A549 treated with AZD9567 at 1 μM for 4 hours (cell line): ENCODE measurements around the gene CCNA1. TPM values are rescaled to one million over a fixed set of nuclear protein-coding genes. Genes with fewer than 3 reads are reported as not detected.

Experiments
- total RNA-seq: library from RNA; stranded (reverse); fragments of 200-300 nt; extraction: Qiagen RNA extraction; gene quantifications from 5 replicates; pipeline ENCODE4 v1.2.3, GENCODE V29; 2022; ENCODE audit not compliant: insufficient read depth

CCNA1 gene
- total RNA-seq = 0.36 to 1.2 TPM (median 0.51 TPM) in 5 replicates

DNA sequence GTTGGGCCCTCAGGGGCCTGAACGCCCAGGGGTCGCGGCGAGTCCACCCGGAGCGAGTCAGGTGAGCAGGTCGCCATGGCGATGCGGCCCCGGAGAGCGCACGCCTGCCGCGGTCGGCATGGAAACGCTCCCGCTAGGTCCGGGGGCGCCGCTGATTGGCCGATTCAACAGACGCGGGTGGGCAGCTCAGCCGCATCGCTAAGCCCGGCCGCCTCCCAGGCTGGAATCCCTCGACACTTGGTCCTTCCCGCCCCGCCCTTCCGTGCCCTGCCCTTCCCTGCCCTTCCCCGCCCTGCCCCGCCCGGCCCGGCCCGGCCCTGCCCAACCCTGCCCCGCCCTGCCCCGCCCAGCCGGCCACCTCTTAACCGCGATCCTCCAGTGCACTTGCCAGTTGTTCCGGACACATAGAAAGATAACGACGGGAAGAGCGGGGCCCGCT, at the start of gene CCNA1:
TSS of gene CCNA1 (plus strand) at position 390 of the 439 bp plus-strand sequence. CDS start 562 bp downstream, outside the sequence.

Other genes with a start within 250 kb of the CCNA1 start
- not detected in 5 replicates for gene SOHLH2, start 217.9 kb upstream of the CCNA1 start, total RNA-seq
- 0.28 to 0.39 TPM (median 0.36 TPM) in 4 of 5 replicates, not detected in the other for gene CCDC169, start 134.7 kb upstream of the CCNA1 start, total RNA-seq
- gene SPART, start 86.1 kb upstream of the CCNA1 start, total RNA-seq = 18.5 to 21.4 TPM (median 19.3 TPM) in 5 replicates
- not detected in 5 replicates for gene SERTM1, start 241.5 kb downstream of the CCNA1 start, total RNA-seq